ENCODE measurements around the gene OR4F15.
"Not testable (repeated sequence)": the region's sequence is repeated elsewhere in the genome, so short reads cannot be mapped to it uniquely, and the experiment has no call there.

The OR4F15 gene, protein sequence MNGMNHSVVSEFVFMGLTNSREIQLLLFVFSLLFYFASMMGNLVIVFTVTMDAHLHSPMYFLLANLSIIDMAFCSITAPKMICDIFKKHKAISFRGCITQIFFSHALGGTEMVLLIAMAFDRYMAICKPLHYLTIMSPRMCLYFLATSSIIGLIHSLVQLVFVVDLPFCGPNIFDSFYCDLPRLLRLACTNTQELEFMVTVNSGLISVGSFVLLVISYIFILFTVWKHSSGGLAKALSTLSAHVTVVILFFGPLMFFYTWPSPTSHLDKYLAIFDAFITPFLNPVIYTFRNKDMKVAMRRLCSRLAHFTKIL

DNA sequence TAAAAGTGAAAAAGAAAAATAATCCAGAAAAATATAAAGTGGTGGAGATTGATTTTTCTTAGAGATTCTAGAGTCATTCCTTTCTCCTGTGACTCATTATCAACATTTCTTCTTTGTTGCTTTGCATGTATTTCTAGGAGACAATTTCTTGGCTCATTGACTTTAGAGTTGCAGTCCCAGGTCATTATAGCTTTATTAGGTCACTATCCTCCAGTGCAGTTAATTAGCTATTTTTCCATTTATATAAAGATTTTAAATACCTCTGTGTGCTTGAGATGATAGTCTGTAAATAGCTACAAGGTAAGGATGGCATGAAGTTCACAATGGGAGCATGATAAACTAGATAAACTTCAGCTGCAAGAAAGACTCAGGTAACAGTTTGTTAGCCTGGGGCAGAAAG lies at the start of gene OR4F15:
Gene OR4F15 (plus strand): TSS at position 301 of the 400 bp plus-strand sequence. CDS start 5,985 bp downstream, outside the sequence.
- no peaks in the 10 kb centered on the region for H3K4me1 Mint-ChIP-seq
- H3K4me3 Mint-ChIP-seq = no peak within 1 kb of the TSS
- peaks cover 47% of the 10 kb centered on the region for H3K27me3 Mint-ChIP-seq
- no peaks in the 10 kb centered on the region for H3K36me3 Mint-ChIP-seq
- peaks cover 8% of the 10 kb centered on the region for H3K9me3 Mint-ChIP-seq
- no peak within 1 kb of the TSS for H3K27ac Mint-ChIP-seq

- not testable (repeated sequence) for H3K4me1 Mint-ChIP-seq, H3K27ac Mint-ChIP-seq, H3K4me3 Mint-ChIP-seq, H3K9me3 Mint-ChIP-seq, H3K27me3 Mint-ChIP-seq, H3K36me3 Mint-ChIP-seq
Measured at GRCh38 chr15:101764669-101765339, 47.2 kb upstream of the OR4F15 start.

- H3K4me3 Mint-ChIP-seq = not testable (repeated sequence)
Measured at GRCh38 chr15:101765340-101765671, 46.7 kb upstream of the OR4F15 start.

DNA sequence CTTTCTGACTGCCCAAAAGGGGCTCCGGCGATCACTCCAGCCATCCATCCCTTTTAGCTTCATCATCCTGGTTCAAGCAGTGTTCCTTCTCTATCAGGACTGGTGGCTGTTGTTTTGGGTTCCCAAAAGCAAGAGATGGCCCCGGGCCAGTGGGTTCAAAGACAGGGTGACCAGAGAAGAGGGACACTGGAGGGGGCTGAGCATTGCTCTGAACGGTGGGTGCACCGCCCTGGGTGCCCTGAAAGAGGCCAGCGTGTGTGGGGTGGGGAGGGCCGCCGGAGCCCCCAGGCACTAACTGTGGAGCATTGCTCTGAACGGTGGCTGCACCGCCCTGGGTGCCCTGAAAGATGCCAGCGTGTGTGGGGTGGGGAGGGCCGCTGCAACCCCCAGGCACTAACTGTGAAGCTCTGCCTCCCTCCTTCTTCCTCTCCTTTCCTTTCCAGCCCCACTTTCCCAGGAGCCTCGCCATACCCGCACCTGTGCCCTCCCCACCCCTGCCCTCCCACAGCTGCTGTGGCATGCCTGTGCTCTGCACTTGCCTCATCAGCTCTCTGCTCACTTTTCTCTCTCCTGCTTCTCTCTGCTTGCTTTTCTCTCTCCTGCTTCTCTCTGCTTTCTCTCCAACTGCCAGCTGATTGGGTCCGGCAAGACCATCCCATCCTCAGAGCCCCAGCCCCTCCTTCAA lies 46.1 kb upstream of the OR4F15 start:
- H3K27ac Mint-ChIP-seq = no peak overlapping the region
- H3K4me1 Mint-ChIP-seq = no peaks in the 10 kb centered on the region
- H3K27me3 Mint-ChIP-seq = no peaks in the 10 kb centered on the region
- H3K36me3 Mint-ChIP-seq = no peaks in the 10 kb centered on the region
- no peak overlapping the region for H3K4me3 Mint-ChIP-seq
- no peaks in the 10 kb centered on the region for H3K9me3 Mint-ChIP-seq

More at GRCh38 chr15:101765340-101765671, 46.7 kb upstream of the OR4F15 start:
- not testable (repeated sequence) for H3K36me3 Mint-ChIP-seq, H3K27ac Mint-ChIP-seq, H3K27me3 Mint-ChIP-seq, H3K4me1 Mint-ChIP-seq, H3K9me3 Mint-ChIP-seq

- not testable (repeated sequence) for H3K4me3 Mint-ChIP-seq, H3K27ac Mint-ChIP-seq, H3K9me3 Mint-ChIP-seq, H3K36me3 Mint-ChIP-seq, H3K27me3 Mint-ChIP-seq, H3K4me1 Mint-ChIP-seq
Measured at GRCh38 chr15:101767083-101767640, 44.8 kb upstream of the OR4F15 start.

GRCh38 chr15:101772921-101773320 lies 39.1 kb upstream of the OR4F15 start:
- Mint-ChIP-seq H3K4me3 (no peak overlapping the region), H3K27me3 (no peaks in the 10 kb centered on the region), H3K36me3 (no peaks in the 10 kb centered on the region), H3K4me1 (no peaks in the 10 kb centered on the region), H3K9me3 (no peaks in the 10 kb centered on the region), H3K27ac (no peak overlapping the region)

GRCh38 chr15:101773496-101774100 lies 38.4 kb upstream of the OR4F15 start:
- H3K27ac Mint-ChIP-seq = no peak overlapping the region
- no peaks in the 10 kb centered on the region for H3K4me1 Mint-ChIP-seq
- no peak overlapping the region for H3K4me3 Mint-ChIP-seq
- H3K27me3 Mint-ChIP-seq = no peaks in the 10 kb centered on the region
- no peaks in the 10 kb centered on the region for H3K36me3 Mint-ChIP-seq
- no peaks in the 10 kb centered on the region for H3K9me3 Mint-ChIP-seq

DNA sequence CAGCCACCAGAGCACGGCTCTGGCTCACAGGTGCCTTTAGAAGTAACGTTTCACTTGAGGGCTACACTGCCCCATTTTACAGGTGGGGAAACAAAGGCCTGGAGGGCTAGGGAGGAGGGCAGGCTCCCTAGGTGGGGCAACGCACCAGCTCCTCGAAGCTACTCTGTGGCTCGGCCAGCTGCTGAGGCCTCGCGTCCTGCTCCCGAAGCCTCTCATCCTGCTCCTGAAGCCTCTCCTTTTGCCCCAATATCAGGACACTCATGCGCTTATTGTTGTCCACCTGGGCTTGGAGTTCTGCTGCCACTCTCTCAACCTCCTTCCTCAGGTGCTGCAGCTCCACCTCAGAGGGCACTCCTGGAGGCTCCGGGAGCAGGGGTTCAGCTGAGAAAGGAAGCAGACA lies 36.9 kb upstream of the OR4F15 start:
- H3K4me1 Mint-ChIP-seq = peaks cover 3% of the 10 kb centered on the region
- H3K27me3 Mint-ChIP-seq = no peaks in the 10 kb centered on the region
- H3K9me3 Mint-ChIP-seq = no peaks in the 10 kb centered on the region
- no peak overlapping the region for H3K4me3 Mint-ChIP-seq
- H3K36me3 Mint-ChIP-seq = peaks cover 1% of the 10 kb centered on the region
- H3K27ac Mint-ChIP-seq = no peak overlapping the region

GRCh38 chr15:101778576-101778975 lies 33.4 kb upstream of the OR4F15 start:
- H3K9me3 Mint-ChIP-seq, H3K27me3 Mint-ChIP-seq, H3K4me3 Mint-ChIP-seq, H3K36me3 Mint-ChIP-seq, H3K4me1 Mint-ChIP-seq, H3K27ac Mint-ChIP-seq: not testable (repeated sequence)

DNA sequence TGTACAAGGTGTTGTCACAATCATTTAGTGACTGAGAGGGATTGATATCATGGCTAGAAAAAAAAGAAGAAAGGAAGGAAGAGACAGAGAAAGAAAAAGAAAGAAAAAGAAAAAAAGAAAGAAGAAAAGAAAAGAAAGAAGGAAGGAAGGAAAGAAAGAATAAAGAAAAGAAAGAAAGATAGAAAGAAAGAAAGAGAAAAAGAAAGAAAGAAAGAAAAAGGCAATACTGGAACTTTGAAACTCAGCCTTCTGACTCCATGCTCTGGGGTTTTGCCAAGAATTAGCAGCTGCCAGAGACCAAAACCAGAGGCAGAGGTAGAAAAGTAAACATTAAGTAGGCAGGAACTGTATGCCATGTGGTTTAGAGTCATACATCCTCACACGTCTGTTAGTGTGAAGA lies 31.8 kb upstream of the OR4F15 start:
- H3K9me3 Mint-ChIP-seq, H3K36me3 Mint-ChIP-seq, H3K4me3 Mint-ChIP-seq, H3K27ac Mint-ChIP-seq, H3K4me1 Mint-ChIP-seq, H3K27me3 Mint-ChIP-seq: not testable (repeated sequence)

- peaks cover 9% of the 10 kb centered on the region for H3K27me3 Mint-ChIP-seq
- H3K4me3 Mint-ChIP-seq = no peak overlapping the region
- peaks cover 4% of the 10 kb centered on the region for H3K4me1 Mint-ChIP-seq
- H3K36me3 Mint-ChIP-seq = peaks cover 3% of the 10 kb centered on the region
- H3K27ac Mint-ChIP-seq = no peak overlapping the region
- H3K9me3 Mint-ChIP-seq = no peaks in the 10 kb centered on the region
Measured at GRCh38 chr15:101781928-101782327, 30.1 kb upstream of the OR4F15 start.

DNA sequence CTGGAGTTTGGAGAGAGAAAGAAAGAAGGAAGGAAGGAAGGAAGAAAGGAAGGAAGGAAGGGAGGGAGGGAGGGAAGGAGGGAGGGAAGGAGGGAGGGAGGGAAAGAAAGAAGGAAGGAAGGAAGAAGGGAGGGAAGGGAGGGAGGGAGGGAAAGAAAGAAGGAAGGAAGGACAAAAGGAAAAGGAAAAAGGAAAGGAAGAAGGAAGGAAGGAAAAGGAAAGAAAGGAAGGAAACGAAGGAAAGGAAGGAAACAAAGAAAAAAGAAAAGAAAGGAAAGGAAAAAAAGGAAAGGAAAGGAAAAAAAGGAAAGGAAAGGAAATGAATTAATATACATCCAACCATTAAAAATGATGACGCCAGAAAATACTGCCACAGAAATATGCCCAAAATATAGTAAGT lies 27.4 kb upstream of the OR4F15 start:
- H3K9me3 Mint-ChIP-seq = no peaks in the 10 kb centered on the region
- peaks cover 2% of the 10 kb centered on the region for H3K36me3 Mint-ChIP-seq
- H3K4me1 Mint-ChIP-seq = peaks cover 4% of the 10 kb centered on the region
- peaks cover 9% of the 10 kb centered on the region for H3K27me3 Mint-ChIP-seq
- no peak overlapping the region for H3K4me3 Mint-ChIP-seq
- H3K27ac Mint-ChIP-seq = no peak overlapping the region

GRCh38 chr15:101786422-101786821 lies 25.6 kb upstream of the OR4F15 start:
- not testable (repeated sequence) for H3K36me3 Mint-ChIP-seq, H3K4me1 Mint-ChIP-seq, H3K27ac Mint-ChIP-seq, H3K4me3 Mint-ChIP-seq, H3K27me3 Mint-ChIP-seq, H3K9me3 Mint-ChIP-seq

- not testable (repeated sequence) for H3K9me3 Mint-ChIP-seq, H3K4me3 Mint-ChIP-seq, H3K27ac Mint-ChIP-seq, H3K27me3 Mint-ChIP-seq, H3K36me3 Mint-ChIP-seq, H3K4me1 Mint-ChIP-seq
Measured at GRCh38 chr15:101788001-101788400, 24.0 kb upstream of the OR4F15 start.

DNA sequence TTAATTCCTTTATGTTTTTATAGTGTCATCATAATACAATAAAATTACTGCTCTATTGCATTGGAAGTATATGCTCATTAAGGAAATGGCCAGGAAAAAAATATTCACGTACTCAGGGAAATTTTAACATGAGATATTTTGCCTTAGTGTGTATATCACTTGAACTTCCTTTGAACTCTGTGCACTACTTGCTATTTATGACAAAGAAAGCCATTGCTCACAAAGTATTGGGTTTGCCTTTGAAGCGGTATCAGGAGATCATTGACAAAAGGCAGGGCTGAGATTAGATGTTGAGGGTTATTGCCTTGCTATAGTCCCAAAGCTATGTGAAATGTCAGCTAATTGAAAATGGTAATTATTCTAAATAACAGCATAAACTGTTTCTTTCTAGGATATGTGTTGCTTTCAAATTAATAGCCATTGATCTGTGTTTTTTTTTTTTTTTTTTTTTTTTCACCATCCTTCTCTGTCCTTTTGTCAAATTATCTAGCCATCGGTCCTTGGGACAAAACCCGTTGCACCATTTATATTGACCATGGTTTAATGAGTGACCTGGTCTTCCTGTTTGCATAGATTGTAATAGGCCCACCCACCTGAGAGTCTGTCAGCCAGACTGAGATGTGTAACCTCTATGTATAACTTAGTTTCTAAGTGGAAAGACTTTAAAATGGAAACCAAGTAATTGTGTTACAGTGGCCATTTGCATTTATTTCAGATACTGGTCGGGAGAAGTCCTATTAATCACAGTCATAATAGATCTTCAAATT lies 23.3 kb upstream of the OR4F15 start:
- H3K36me3 Mint-ChIP-seq, H3K27me3 Mint-ChIP-seq, H3K4me3 Mint-ChIP-seq: not testable (repeated sequence)

More for the DNA sequence above, 23.3 kb upstream of the OR4F15 start:
- H3K27ac Mint-ChIP-seq, H3K9me3 Mint-ChIP-seq, H3K4me1 Mint-ChIP-seq: not testable (repeated sequence)
